Ovary (tissue), 9 donors: ENCODE measurements around the gene SMIM24. TPM values are rescaled to one million over a fixed set of nuclear protein-coding genes. Genes with fewer than 3 reads are reported as not detected.

Experiments used
- DNase-seq, 5 donors: peaks; one replicate each; pipeline ENCODE4 v3.0.0-alpha.2; 2019 to 2020
- H3K27ac ChIP-seq, 2 donors: fragments of 200-600 bp; one replicate each; pipeline versions ENCODE4 v1.5.1 to v1.8.0; 2019 to 2022
- H3K27me3 ChIP-seq: fragments of 200-600 bp; one replicate; pipeline ENCODE4 v1.8.0; 2022
- H3K36me3 ChIP-seq: fragments of 200-600 bp; sonication (generic); one replicate; pipeline ENCODE4 v1.5.1; 2019
- H3K4me1 ChIP-seq: one replicate; pipeline ENCODE4 v1.8.1; 2013; ENCODE audit warnings: mild to moderate bottlenecking, moderate library complexity; ENCODE audit not compliant: insufficient read depth
- H3K4me3 ChIP-seq: fragments of 200-600 bp; sonication (generic); one replicate; pipeline ENCODE4 v1.5.1; 2017
- H3K9me3 ChIP-seq, 2 donors: fragments of 200-600 bp in 1 of 2; sonication (generic) in 1 of 2; one replicate each; pipeline versions ENCODE4 v1.5.1 to v1.8.1; 2013 to 2019; ENCODE audit warnings: mild to moderate bottlenecking in 1 of 2, moderate library complexity in 1 of 2
- CTCF ChIP-seq, 3 donors: fragments of 450-650 bp in 2 of 3; fragments of 200-600 bp in 1 of 3; IDR thresholded peaks; one replicate each; pipeline versions ENCODE4 v1.5.1 to v1.8.0; 2016 to 2022; ENCODE audit warnings: antibody characterized with exemption in 3 of 3, mild to moderate bottlenecking in 1 of 3
- EP300 ChIP-seq: sonication (generic); formaldehyde crosslinking; IDR thresholded peaks from one replicate; pipeline ENCODE4 v1.6.1; 2017; ENCODE audit warnings: antibody characterized with exemption
- POLR2A ChIP-seq: fragments of 450-650 bp; IDR thresholded peaks from one replicate; pipeline ENCODE4 v1.6.1; 2017; ENCODE audit warnings: antibody characterized with exemption, mild to moderate bottlenecking, moderate library complexity
- WGBS, 3 donors: extraction: QIAGEN DNeasy Blood & Tissue Kit in 1 of 3; methylation state at CpG; one replicate each; pipeline versions ENCODE4 v1.1.5 to v1.1.7; 2013 to 2017; 5-methylcytosine and 5-hydroxymethylcytosine counted together
- intact Hi-C, 4 donors: fragments of 100-400 bp; cut with DNase I; formaldehyde crosslinking; loops; one replicate each; pipeline versions ENCODE4 v1.11.0 to v1.15.1; 2022 to 2023
- polyA plus RNA-seq, 2 donors: library from polyadenylated mRNA; stranded (reverse); fragments of 200-250 nt in 1 of 2; fragments of 350-450 nt in 1 of 2; fragmentation: Illumina TruSeq in 1 of 2; extraction: RNeasy Lipid Tissue Mini Kit (QIAGEN cat#74804) in 1 of 2; gene quantifications; one replicate each; pipeline ENCODE4 v1.2.3, GENCODE V29; 2013 to 2014
- total RNA-seq, 7 donors: library from RNA; depleted of rRNA in 2 of 7; stranded (reverse); fragments of >200 nt in 2 of 7; fragmentation: NEBNext Ultra II Directional in 3 of 7; extraction: Animal tissue kit (Norgen Biotek cat#: 25700) in 3 of 7; gene quantifications; one replicate each; pipeline versions ENCODE4 v1.1.0 to v1.2.4, GENCODE V29; 2016 to 2023
- donor health status: DM: no; HTN: no; CAD: no; lungs with moderate emphysema.
- donor health status: DM: no; HTN: no; CAD: no.
- donor health status: Bipolar disorder and iron deficiency.
- donor health status: DM: yes; HTN: yes; CAD: no.
- donor health status: DM: no; HTN: no; CAD: no.
- donor health status: DM: yes; HTN: yes; CAD: no.

The SMIM24 gene
- total and polyA plus RNA-seq, 9 donors: 0.10 to 2.6 (median 0.94) TPM; not detected in 3

DNA sequence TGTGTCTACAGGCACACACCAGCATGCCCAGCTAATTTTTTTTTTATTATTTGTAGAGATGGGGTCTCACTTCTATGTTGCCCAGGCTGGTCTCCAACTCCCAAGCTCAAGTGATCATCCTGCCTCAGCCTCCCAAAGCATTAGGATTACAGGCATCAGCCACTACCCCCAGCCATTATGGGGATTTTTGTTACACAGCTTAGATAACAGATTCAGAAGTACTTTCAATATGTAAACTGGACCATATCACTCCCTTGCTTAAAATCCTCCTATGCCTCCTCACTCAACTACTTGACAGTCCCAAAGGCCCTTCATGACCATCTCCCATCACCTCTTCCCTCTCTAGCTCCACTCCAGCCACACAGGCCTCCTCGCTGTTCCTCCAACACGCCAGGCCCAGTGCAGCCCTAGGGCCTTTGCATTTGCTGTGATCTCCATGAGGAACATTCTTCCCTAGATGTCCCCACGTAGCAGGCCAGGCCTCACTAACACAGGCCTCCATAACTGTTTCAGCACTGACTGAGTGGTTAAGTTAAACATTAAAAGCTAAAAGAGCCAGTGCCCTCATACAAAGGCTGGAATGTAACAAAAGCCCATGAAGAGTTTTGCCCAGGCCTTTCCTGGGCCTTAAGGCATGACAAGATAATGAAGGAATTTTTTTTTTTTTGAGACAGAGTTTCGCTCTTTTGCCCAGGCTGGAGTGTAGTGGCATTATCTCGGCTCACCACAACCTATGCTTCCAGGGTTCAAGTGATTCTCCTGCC lies 17.6 kb upstream of the SMIM24 start:
- WGBS, 3 donors: 91 to 95% (median 94%) methylated on average over 5 of the region's 5 CpGs
- Histone ChIP-seq H3K27ac (no peak overlapping the region), H3K27me3 (no peaks in the 10 kb centered on the region), H3K4me1 (peaks cover 4% of the 10 kb centered on the region), H3K9me3 (no peaks in the 10 kb centered on the region), H3K36me3 (no peaks in the 10 kb centered on the region), H3K4me3 (no peak overlapping the region)
- no peak for DNase-seq
- intact Hi-C loops: no loop called here
- TF ChIP-seq EP300 (no peak), POLR2A (no peak), CTCF (IDR thresholded peaks at IDR 0.05) (no peak)

DNA sequence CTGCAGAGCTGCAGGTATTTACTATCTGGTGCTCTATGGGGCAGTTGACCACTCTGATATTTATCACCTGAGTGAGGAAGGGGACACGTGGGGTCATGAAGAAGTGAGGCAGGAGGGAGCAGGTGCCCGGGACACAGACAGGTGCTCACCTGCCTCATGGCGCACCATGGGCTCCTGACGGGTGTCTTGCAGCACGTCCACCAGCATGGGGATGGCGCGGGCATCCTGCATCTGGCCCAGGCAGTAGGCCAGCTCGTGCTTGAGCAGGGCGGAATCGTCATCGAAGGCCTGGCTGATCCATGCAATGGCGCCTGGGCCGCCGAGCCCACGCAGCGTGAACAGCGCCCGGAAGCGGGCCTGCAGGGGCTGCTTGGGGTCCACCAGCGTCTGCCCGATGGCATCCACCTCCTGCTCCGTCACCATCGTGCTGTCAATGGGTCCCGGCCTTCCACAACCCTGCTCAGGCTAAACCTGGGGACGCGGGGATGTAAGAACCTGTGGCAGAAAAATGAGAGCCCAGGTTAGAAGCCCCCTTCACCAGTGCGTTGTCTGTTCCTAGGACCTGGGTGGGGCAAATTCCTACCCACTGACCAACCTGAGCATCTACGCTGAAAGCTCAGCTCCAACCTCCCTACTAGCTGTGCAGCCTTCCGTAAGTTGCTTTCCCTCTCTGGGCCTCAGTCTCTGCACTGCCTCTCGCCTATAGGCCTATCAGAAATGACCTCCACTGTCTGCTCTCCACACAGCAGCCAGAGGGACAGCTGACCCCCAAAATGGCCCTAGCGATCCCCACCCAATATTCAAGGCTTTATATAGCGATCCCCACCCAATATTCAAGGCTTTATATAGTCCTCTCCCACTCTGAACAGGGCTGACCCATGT lies 16.3 kb upstream of the SMIM24 start:
- TF ChIP-seq EP300: no peak
- no peak for TF ChIP-seq CTCF (IDR thresholded peaks at IDR 0.05)
- TF ChIP-seq POLR2A: no peak
- Histone ChIP-seq H3K27me3 (no peaks in the 10 kb centered on the region), H3K4me1 (peaks cover 4% of the 10 kb centered on the region), H3K4me3 (no peak overlapping the region), H3K9me3 (no peaks in the 10 kb centered on the region), H3K27ac (no peak overlapping the region), H3K36me3 (no peaks in the 10 kb centered on the region)
- intact Hi-C loops: no loop called here
- 93 to 96% (median 94%) methylated on average over 32 of the region's 32 CpGs for WGBS, 3 donors
- DNase-seq: no peak

- TF ChIP-seq CTCF (IDR thresholded peaks at IDR 0.05) (no peak), POLR2A (no peak), EP300 (no peak)
- DNase-seq: no peak
- intact Hi-C loops: no loop called here
- Histone ChIP-seq H3K4me3 (no peak overlapping the region), H3K27me3 (no peaks in the 10 kb centered on the region), H3K9me3 (no peaks in the 10 kb centered on the region), H3K27ac (no peak overlapping the region), H3K4me1 (no peaks in the 10 kb centered on the region), H3K36me3 (no peaks in the 10 kb centered on the region)
- WGBS, 3 donors: 87 to 91% (median 87%) methylated on average over 18 of the region's 18 CpGs
Measured at GRCh38 chr19:3494559-3494958, 14.2 kb upstream of the SMIM24 start.

DNA sequence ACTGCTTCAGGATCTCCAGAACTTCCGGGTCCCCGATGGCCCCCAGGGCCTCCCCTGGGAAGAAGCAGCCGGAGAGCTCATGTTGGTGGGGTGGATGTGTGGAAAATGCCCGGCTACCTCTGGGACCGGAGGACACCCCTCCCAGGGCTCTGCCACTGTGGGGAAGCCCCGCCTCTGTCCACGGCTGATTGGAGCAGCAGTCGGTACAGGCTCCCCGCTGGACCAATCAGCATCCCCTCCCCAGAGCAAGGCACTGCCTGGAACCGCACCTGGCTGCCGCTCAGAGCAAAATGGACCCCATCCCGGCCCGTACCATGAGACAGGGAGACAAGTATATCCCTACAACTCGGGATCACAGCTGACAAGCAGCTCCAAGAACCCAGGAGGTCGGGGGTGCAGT lies 13.7 kb upstream of the SMIM24 start:
- 61 to 72% (median 71%) methylated on average over 13 to 15 of the region's 15 CpGs for WGBS, 3 donors
- intact Hi-C loops: no loop called here

More for the DNA sequence above, 13.7 kb upstream of the SMIM24 start:
- no peaks in the 10 kb centered on the region for H3K4me1 ChIP-seq
- TF ChIP-seq EP300: no peak
- DNase-seq: no peak
- H3K9me3 ChIP-seq: no peaks in the 10 kb centered on the region
- H3K36me3 ChIP-seq: no peaks in the 10 kb centered on the region
- H3K4me3 ChIP-seq: no peak overlapping the region
- H3K27me3 ChIP-seq: no peaks in the 10 kb centered on the region
- H3K27ac ChIP-seq: no peak overlapping the region
